Fibroblast of lung (primary cell): ENCODE data around the gene PGPEP1. TPM values are rescaled to one million over a fixed set of nuclear protein-coding genes. Genes with fewer than 3 reads are reported as not detected.

Experiments used
- DNase-seq, 2 donors: peaks; one replicate each; pipeline versions ENCODE4 v3.0.0 to v3.0.0-alpha.2; 2010; ENCODE audit warnings: low read depth in 2 of 2
- H2AFZ ChIP-seq: 2 replicates; pipeline ENCODE4 v1.5.1; 2012; ENCODE audit warnings: low read length, control low read depth, inconsistent platforms
- H3K27ac ChIP-seq: 2 replicates; pipeline ENCODE4 v1.5.1; 2011; ENCODE audit warnings: low read length, control low read depth; ENCODE audit not compliant: insufficient read depth
- H3K27me3 ChIP-seq: 2 replicates; pipeline ENCODE4 v1.5.1; 2011; ENCODE audit warnings: mild to moderate bottlenecking, low read length; ENCODE audit not compliant: control insufficient read depth, insufficient read depth
- H3K36me3 ChIP-seq: 2 replicates; pipeline ENCODE4 v1.5.1; 2011; ENCODE audit warnings: low read length; ENCODE audit not compliant: control insufficient read depth, insufficient read depth
- H3K4me1 ChIP-seq: 2 replicates; pipeline ENCODE4 v1.5.1; 2011; ENCODE audit warnings: low read length; ENCODE audit not compliant: control insufficient read depth, insufficient read depth; ENCODE audit errors: extremely low read depth
- H3K4me2 ChIP-seq: 2 replicates; pipeline ENCODE4 v1.5.1; 2011; ENCODE audit warnings: low read length, control low read depth; ENCODE audit not compliant: insufficient read depth; ENCODE audit errors: extremely low read depth
- H3K4me3 ChIP-seq, 4 experiments: fragments of 200-600 bp in 1 of 4; sonication (generic) in 1 of 4; replicated peaks in 1 of 4; 2 replicates each; pipeline ENCODE4 v1.5.1; 2011 to 2016; ENCODE audit warnings: low read length in 4 of 4, low read depth in 3 of 4, mild to moderate bottlenecking in 3 of 4, control low read depth in 2 of 4, inconsistent platforms in 1 of 4, mixed read lengths in 1 of 4; ENCODE audit not compliant: insufficient read depth in 1 of 4; ENCODE audit errors: control extremely low read depth in 1 of 4
- H3K79me2 ChIP-seq: 2 replicates; pipeline ENCODE4 v1.5.1; 2012; ENCODE audit warnings: mild to moderate bottlenecking, low read length, inconsistent platforms; ENCODE audit not compliant: control insufficient read depth, insufficient read depth
- H3K9ac ChIP-seq: 2 replicates; pipeline ENCODE4 v1.5.1; 2011; ENCODE audit warnings: mild to moderate bottlenecking, low read length, control low read depth; ENCODE audit not compliant: insufficient read depth
- H3K9me3 ChIP-seq: 2 replicates; pipeline ENCODE4 v1.5.1; 2012; ENCODE audit warnings: low read depth, low read length; ENCODE audit not compliant: control insufficient read depth, insufficient read depth
- H4K20me1 ChIP-seq: 2 replicates; pipeline ENCODE4 v1.5.1; 2011; ENCODE audit warnings: low read length; ENCODE audit not compliant: control insufficient read depth, insufficient read depth; ENCODE audit errors: extremely low read depth
- EZH2 ChIP-seq: IDR thresholded peaks from 2 replicates; pipeline ENCODE4 v1.5.1; 2012; ENCODE audit warnings: low read length, control low read depth, mild to moderate bottlenecking; ENCODE audit errors: missing control alignments
- polyA plus RNA-seq, 2 donors: library from polyadenylated mRNA; depleted of rRNA in 1 of 2; stranded (reverse) in 1 of 2; unstranded in 1 of 2; fragments of >200 nt; gene quantifications; 2 replicates each; pipeline ENCODE4 v1.2.1, GENCODE V29; 2011 to 2012; ENCODE audit warnings: missing spikeins in 1 of 2
- total RNA-seq: library from RNA; depleted of rRNA; stranded (reverse); fragments of >200 nt; gene quantifications from 2 replicates; pipeline ENCODE4 v1.2.1, GENCODE V29; 2014
- TF ChIP-seq, protein P1 (sequence below), 2 donors: IDR thresholded peaks in 1 of 2; conservative IDR thresholded peaks in 1 of 2; 1 replicate in 1 of 2; 2 replicates in 1 of 2; pipeline ENCODE4 v1.5.1; 2011 to 2012; ENCODE audit warnings: low read length in 2 of 2, control low read depth in 1 of 2, inconsistent platforms in 1 of 2, low read depth in 1 of 2, mild to moderate bottlenecking in 1 of 2

PGPEP1 gene
- total and polyA plus RNA-seq, 2 donors (not counting 1 experiment from before 2014, with no cell fraction given) = 17.0 to 78.8 TPM

DNA sequence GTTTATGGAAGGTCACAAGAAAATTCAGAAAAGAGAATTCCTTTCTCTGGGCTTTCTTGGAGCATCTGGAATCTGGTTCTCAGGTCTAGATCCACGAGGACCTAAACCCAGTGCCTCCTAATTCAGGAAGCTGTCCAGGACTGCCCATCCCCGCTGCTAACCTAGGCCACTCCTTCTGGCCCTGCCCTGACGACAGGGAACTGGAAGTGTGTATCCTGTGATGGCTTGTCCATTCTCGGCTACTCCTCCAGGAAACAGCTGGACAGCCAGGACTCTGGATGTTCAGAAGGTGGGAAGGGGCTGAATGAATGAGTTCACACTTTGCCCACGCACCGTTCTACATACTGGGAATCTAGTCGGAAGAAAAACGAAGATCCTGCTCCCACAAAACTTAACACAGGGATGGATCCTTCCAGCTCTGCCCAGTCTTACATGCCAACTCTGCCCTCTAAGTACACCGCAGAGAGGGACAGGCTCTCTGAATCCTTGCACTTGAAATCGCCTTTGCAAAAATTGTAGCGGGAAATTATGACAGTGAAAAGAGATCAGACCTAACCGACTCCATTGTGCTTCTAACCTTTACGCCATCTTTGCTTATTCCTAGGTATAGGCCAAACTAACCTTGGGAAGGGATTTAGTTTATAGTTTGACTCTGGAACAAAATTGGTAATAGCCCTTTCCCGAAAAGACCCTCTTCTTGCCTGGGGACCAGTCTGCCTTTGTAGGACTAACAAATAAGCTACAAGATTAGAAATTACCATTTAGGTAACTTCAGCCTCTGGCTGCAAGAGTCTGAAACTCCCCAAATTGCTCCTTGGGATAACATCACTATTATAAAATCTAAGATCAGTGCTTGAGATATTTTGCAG is 19.3 kb upstream of the PGPEP1 start:
- peaks cover 16% of the 10 kb centered on the region for H3K4me1 ChIP-seq
- H3K79me2 ChIP-seq = peaks cover 41% of the 10 kb centered on the region
- TF ChIP-seq, protein P1, sequence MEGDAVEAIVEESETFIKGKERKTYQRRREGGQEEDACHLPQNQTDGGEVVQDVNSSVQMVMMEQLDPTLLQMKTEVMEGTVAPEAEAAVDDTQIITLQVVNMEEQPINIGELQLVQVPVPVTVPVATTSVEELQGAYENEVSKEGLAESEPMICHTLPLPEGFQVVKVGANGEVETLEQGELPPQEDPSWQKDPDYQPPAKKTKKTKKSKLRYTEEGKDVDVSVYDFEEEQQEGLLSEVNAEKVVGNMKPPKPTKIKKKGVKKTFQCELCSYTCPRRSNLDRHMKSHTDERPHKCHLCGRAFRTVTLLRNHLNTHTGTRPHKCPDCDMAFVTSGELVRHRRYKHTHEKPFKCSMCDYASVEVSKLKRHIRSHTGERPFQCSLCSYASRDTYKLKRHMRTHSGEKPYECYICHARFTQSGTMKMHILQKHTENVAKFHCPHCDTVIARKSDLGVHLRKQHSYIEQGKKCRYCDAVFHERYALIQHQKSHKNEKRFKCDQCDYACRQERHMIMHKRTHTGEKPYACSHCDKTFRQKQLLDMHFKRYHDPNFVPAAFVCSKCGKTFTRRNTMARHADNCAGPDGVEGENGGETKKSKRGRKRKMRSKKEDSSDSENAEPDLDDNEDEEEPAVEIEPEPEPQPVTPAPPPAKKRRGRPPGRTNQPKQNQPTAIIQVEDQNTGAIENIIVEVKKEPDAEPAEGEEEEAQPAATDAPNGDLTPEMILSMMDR (conservative IDR thresholded peaks at IDR 0.05 in 1 of 2, IDR thresholded peaks at IDR 0.05 in 1 of 2; ENCODE audit: low read depth in 1 of 2, low read length in 2 of 2) = no peak
- no peak for TF ChIP-seq EZH2
- no peaks in the 10 kb centered on the region for H3K27me3 ChIP-seq
- peak overlapping the region; percentile 90 for H3K4me2 ChIP-seq
- no peaks in the 10 kb centered on the region for H4K20me1 ChIP-seq
- no peak for DNase-seq
- peak overlapping the region; percentile 4 for H3K9ac ChIP-seq
- peak overlapping the region in 2 of 4 experiments; percentile 9 to 75 for H3K4me3 ChIP-seq
- no peaks in the 10 kb centered on the region for H3K9me3 ChIP-seq
- peak overlapping the region; percentile 82 for H3K27ac ChIP-seq
- H3K36me3 ChIP-seq = peaks cover 4% of the 10 kb centered on the region
- H2AFZ ChIP-seq = no peak overlapping the region

DNA sequence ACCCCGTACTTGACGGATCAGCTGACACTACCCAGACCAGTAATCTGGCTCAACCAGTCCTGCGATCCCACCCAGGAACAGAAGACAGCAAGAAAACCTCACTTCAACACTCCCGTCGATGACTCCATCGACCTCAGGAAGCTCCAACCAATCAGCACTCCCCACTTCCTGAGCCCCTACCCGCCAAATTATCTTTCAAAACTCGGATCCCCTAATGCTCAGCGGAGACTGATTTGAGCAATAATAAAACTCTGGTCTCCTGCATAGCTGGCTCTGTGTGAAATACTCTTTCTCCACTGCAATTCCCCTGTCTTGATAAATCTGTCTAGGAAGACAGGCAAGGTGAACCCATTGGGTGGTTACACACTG is 18.7 kb upstream of the PGPEP1 start:
- H2AFZ ChIP-seq = no peak overlapping the region
- peak in 1 of 2 donors; percentile 36 for DNase-seq

DNA sequence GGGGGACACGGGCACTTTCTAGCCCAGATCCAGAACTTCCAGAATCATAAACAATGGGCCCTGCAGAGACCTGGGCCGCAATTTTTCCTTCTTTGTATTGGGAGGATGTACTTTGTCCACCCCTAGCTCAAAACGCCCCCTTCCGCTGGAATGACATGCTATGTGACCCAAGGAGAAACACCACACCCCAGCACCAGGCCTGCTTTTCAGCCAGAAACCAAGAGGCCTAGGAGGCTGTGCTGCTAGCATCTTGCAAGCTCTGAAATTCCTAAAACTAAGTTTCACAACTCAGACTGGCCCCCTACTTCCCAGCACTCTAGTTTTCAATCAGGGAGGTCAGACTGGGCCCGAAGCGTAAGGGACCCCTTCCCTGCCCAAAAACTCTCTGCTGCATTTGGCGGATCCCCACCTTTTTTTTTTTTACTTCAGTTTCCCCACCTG is 18.1 kb upstream of the PGPEP1 start:
- Histone ChIP-seq H4K20me1 (no peaks in the 10 kb centered on the region), H3K4me2 (peak overlapping the region; percentile 90), H2AFZ (no peak overlapping the region), H3K4me3 (peak overlapping the region; percentile 64 to 80 (median 74)), H3K4me1 (peaks cover 16% of the 10 kb centered on the region), H3K9me3 (no peaks in the 10 kb centered on the region), H3K27me3 (no peaks in the 10 kb centered on the region), H3K36me3 (peaks cover 4% of the 10 kb centered on the region), H3K27ac (peak overlapping the region; percentile 82), H3K9ac (peak overlapping the region; percentile 81), H3K79me2 (peaks cover 39% of the 10 kb centered on the region)
- TF ChIP-seq, protein P1 (conservative IDR thresholded peaks at IDR 0.05 in 1 of 2, IDR thresholded peaks at IDR 0.05 in 1 of 2; ENCODE audit: low read depth in 1 of 2, low read length in 2 of 2) = peak; percentile 12 to 35
- no peak for TF ChIP-seq EZH2
- DNase-seq = peak; percentile 69 to 70

More for the DNA sequence above, 18.7 kb upstream of the PGPEP1 start:
- Histone ChIP-seq H3K9ac (no peak overlapping the region), H3K4me3 (peak overlapping the region; percentile 64 to 80 (median 74)), H3K4me1 (peaks cover 16% of the 10 kb centered on the region), H4K20me1 (no peaks in the 10 kb centered on the region), H3K27ac (peak overlapping the region; percentile 82), H3K36me3 (peaks cover 4% of the 10 kb centered on the region), H3K9me3 (no peaks in the 10 kb centered on the region), H3K79me2 (peaks cover 39% of the 10 kb centered on the region), H3K4me2 (peak overlapping the region; percentile 90), H3K27me3 (no peaks in the 10 kb centered on the region)
- no peak for TF ChIP-seq EZH2
- TF ChIP-seq, protein P1 (conservative IDR thresholded peaks at IDR 0.05 in 1 of 2, IDR thresholded peaks at IDR 0.05 in 1 of 2; ENCODE audit: low read depth in 1 of 2, low read length in 2 of 2) = no peak
